Testis (tissue), 3 donors: ENCODE results near the gene CEP104. TPM values are rescaled to one million over a fixed set of nuclear protein-coding genes. Genes with fewer than 3 reads are reported as not detected.

Experiments
- DNase-seq: peaks from one replicate; pipeline ENCODE4 v3.0.0-alpha.2; 2019
- H3K27ac ChIP-seq, 2 donors: fragments of 200-600 bp; sonication (generic); one replicate each; pipeline ENCODE4 v1.5.1; 2019
- H3K27me3 ChIP-seq: fragments of 200-600 bp; sonication (generic); one replicate; pipeline ENCODE4 v1.5.1; 2019
- H3K36me3 ChIP-seq: fragments of 200-600 bp; sonication (generic); one replicate; pipeline ENCODE4 v1.5.1; 2017; ENCODE audit warnings: low read depth; ENCODE audit errors: missing control alignments
- H3K4me1 ChIP-seq: fragments of 200-600 bp; sonication (generic); one replicate; pipeline ENCODE4 v1.5.1; 2019
- H3K4me3 ChIP-seq, 2 donors: fragments of 200-600 bp; sonication (generic); one replicate each; pipeline ENCODE4 v1.5.1; 2017 to 2019
- H3K9me3 ChIP-seq: fragments of 200-600 bp; sonication (generic); one replicate; pipeline ENCODE4 v1.5.1; 2017
- POLR2A ChIP-seq: fragments of 450-650 bp; IDR thresholded peaks from one replicate; pipeline ENCODE4 v1.6.1; 2017; ENCODE audit warnings: antibody characterized with exemption, mild to moderate bottlenecking, moderate library complexity
- WGBS, 2 donors: methylation state at CpG; one replicate each; pipeline ENCODE4 v1.1.5; 2018; 5-methylcytosine and 5-hydroxymethylcytosine counted together
- intact Hi-C: fragments of 100-400 bp; cut with DNase I; formaldehyde crosslinking; loops from one replicate; pipeline ENCODE4 v1.15.1; 2023; ENCODE audit warnings: low total_unique reads
- polyA plus RNA-seq: library from polyadenylated mRNA; stranded (reverse); fragments of 350-450 nt; fragmentation: Illumina TruSeq; extraction: RNeasy Lipid Tissue Mini Kit (QIAGEN cat#74804); gene quantifications from one replicate; pipeline ENCODE4 v1.2.3, GENCODE V29; 2014; ENCODE audit warnings: low read depth, low replicate concordance; ENCODE audit not compliant: insufficient read depth
- total RNA-seq, 2 donors: library from RNA; depleted of rRNA; stranded (reverse); fragments of >200 nt; gene quantifications; one replicate each; pipeline ENCODE4 v1.2.3, GENCODE V29; 2016
- TF ChIP-seq, protein P1 (sequence below), 3 experiments: fragments of 450-650 bp in 2 of 3; fragments of 200-600 bp in 1 of 3; sonication (generic) in 1 of 3; IDR thresholded peaks; one replicate each; pipeline ENCODE4 v1.5.1; 2016 to 2019; ENCODE audit warnings: antibody characterized with exemption in 3 of 3, mild to moderate bottlenecking in 2 of 3, moderate library complexity in 1 of 3

CEP104 gene
- total and polyA plus RNA-seq, 3 donors from 2014 or later, result 41.5 to 80.4 (median 55.1) TPM

DNA sequence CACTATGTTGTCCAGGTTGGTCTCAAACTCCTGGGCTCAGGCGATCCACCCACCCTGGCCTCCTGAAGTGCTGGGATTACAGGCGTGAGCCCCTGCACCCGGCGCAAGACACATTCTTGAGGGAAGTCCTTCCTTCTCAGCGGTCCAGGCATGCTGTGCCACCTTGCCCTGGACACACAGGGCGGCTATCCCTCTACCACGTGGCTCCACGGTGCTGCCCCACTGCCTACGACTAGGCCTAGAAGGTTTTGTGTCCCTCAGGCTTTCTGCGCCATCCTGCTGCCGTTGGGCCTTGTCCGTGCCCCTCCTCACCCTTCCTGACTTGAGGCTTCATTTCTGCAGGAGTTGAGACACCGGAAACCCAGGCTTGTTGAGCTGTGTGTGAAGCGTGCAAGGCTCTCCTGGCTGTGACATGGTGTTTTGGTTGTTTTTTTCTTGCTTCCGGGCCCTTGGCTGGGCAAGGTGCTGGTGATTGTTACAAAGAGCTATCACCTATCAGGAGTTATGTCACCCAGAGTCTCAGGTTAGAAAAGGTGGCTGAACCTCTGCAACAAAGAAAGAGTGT lies 29.2 kb upstream of the CEP104 start:
- no peaks in the 10 kb centered on the region for H3K4me1 ChIP-seq
- intact Hi-C loops, result no loop called here
- no peaks in the 10 kb centered on the region for H3K9me3 ChIP-seq
- no peak for DNase-seq
- no peak overlapping the region for H3K27ac ChIP-seq
- H3K36me3 ChIP-seq, result no peaks in the 10 kb centered on the region
- no peak for TF ChIP-seq POLR2A
- TF ChIP-seq, protein P1, sequence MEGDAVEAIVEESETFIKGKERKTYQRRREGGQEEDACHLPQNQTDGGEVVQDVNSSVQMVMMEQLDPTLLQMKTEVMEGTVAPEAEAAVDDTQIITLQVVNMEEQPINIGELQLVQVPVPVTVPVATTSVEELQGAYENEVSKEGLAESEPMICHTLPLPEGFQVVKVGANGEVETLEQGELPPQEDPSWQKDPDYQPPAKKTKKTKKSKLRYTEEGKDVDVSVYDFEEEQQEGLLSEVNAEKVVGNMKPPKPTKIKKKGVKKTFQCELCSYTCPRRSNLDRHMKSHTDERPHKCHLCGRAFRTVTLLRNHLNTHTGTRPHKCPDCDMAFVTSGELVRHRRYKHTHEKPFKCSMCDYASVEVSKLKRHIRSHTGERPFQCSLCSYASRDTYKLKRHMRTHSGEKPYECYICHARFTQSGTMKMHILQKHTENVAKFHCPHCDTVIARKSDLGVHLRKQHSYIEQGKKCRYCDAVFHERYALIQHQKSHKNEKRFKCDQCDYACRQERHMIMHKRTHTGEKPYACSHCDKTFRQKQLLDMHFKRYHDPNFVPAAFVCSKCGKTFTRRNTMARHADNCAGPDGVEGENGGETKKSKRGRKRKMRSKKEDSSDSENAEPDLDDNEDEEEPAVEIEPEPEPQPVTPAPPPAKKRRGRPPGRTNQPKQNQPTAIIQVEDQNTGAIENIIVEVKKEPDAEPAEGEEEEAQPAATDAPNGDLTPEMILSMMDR (IDR thresholded peaks at IDR 0.05), result no peak
- no peaks in the 10 kb centered on the region for H3K27me3 ChIP-seq
- H3K4me3 ChIP-seq, result no peak overlapping the region
- WGBS, 2 donors, result 85 to 95% methylated on average over 15 of the region's 15 CpGs

DNA sequence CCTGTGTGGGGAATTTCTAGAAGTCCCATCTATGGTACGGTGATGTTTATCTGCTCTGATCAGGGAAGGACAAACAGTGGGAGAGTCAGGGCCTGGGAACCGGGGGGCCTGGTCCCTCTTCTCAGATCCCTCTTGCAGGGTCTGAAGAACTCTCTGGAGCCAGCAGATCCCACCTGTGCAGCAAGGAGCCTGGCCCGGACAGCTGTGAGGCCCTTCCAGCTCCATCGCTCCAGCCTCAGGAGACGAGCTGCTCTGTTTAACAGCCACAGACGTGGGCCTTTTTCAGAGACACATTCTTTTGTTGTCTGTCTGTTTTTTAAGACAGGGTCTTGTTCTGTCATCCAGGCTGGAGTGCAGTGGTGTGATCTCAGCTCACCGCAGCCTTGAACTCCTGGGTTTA lies 28.6 kb upstream of the CEP104 start:
- WGBS, 2 donors, result 88 to 96% methylated on average over 7 of the region's 7 CpGs
- Histone ChIP-seq H3K4me3 (no peak overlapping the region), H3K27ac (no peak overlapping the region), H3K36me3 (no peaks in the 10 kb centered on the region), H3K4me1 (no peaks in the 10 kb centered on the region), H3K9me3 (no peaks in the 10 kb centered on the region), H3K27me3 (no peaks in the 10 kb centered on the region)
- no peak for DNase-seq
- intact Hi-C loops, result no loop called here
- TF ChIP-seq POLR2A, result no peak
- TF ChIP-seq, protein P1 (IDR thresholded peaks at IDR 0.05), result no peak

DNA sequence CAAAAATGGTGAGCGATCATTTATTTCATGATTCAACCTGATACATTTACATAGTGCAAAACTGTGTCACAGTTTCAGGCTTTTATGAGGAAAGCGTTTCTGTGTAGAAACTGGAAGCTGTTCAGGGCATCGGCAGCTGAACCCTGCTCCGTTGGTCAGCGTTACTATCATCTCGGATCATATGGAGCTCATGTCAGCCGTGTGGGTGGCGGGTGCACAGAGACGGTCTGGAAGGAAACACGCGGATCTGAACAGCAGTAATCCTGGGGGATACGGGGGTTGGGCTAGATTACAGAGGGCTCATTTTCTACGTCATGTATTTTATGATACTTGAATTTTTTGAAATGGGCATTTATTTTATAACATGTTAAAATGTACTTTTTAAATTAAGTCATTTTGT lies 28.0 kb upstream of the CEP104 start:
- no peak for DNase-seq
- Histone ChIP-seq H3K27ac (no peak overlapping the region), H3K9me3 (no peaks in the 10 kb centered on the region), H3K27me3 (no peaks in the 10 kb centered on the region), H3K4me3 (no peak overlapping the region), H3K36me3 (no peaks in the 10 kb centered on the region), H3K4me1 (no peaks in the 10 kb centered on the region)
- 94 to 96% methylated on average over 13 of the region's 13 CpGs for WGBS, 2 donors
- intact Hi-C loops, result no loop called here
- no peak for TF ChIP-seq POLR2A
- TF ChIP-seq, protein P1 (IDR thresholded peaks at IDR 0.05), result no peak

DNA sequence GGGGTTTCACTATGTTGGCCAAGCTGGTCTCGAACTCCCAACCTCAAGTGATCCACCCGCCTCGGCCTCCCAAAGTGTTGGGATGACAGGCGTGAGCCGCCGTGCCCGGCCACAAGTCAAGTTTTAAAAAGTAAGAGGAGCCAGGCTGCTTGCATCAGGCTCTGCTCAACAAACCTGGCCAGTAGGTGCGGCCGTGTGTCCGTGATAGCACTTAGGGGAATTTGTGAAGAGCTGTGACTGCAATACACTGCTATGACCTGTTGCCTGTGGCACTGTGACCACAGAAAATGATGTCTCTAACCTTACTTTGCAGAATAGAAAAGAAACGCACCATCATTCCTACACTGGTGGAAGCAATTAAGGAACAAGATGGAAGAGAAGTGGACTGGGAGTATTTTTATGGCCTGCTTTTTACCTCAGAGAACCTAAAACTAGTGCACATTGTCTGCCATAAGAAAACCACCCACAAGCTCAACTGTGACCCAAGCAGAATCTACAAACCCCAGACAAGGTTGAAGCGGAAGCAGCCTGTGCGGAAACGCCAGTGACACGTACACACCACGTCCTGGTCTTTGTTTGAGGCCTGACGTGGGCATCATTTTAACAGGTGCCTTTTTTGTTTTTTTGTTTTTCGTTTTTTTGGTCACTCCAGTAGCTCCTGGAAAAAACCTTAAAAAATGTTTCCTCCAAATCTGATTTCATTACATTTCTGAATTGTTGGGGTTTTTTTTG lies 26.3 kb upstream of the CEP104 start:
- DNase-seq, result no peak
- Histone ChIP-seq H3K4me3 (no peak overlapping the region), H3K36me3 (no peaks in the 10 kb centered on the region), H3K4me1 (no peaks in the 10 kb centered on the region), H3K27me3 (no peaks in the 10 kb centered on the region), H3K27ac (no peak overlapping the region), H3K9me3 (no peaks in the 10 kb centered on the region)
- TF ChIP-seq, protein P1 (IDR thresholded peaks at IDR 0.05), result no peak
- no peak for TF ChIP-seq POLR2A
- WGBS, 2 donors, result 96 to 97% methylated on average over 18 of the region's 18 CpGs
- intact Hi-C loops, result no loop called here

DNA sequence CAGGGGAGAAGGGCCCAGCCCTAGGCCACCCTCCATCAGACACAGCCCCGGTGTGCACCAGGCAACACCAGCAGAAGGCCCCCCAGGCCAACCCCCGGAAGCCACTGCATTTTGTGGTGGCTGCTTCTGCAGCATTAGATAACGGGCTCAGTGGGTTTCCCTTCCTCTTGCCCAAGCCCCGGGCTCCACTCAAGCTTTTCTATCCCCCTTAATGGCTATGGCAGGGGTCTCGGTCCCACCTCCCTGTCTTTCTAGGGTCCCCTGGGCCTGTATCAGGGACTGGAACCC lies 24.1 kb upstream of the CEP104 start:
- no peaks in the 10 kb centered on the region for H3K36me3 ChIP-seq
- no peak overlapping the region for H3K4me3 ChIP-seq
- no peak overlapping the region for H3K27ac ChIP-seq
- H3K27me3 ChIP-seq, result no peaks in the 10 kb centered on the region
- DNase-seq, result no peak
- intact Hi-C loops, result no loop called here
- no peak for TF ChIP-seq POLR2A
- TF ChIP-seq, protein P1 (IDR thresholded peaks at IDR 0.05), result no peak
- no peaks in the 10 kb centered on the region for H3K9me3 ChIP-seq
- no peaks in the 10 kb centered on the region for H3K4me1 ChIP-seq
- WGBS, 2 donors, result 87 to 95% methylated on average over 5 of the region's 5 CpGs
